Measurements from ENCODE around the gene PRRT4.
A peak's percentile ranks its signal among the peaks of the same experiment; 100 is the strongest.

PRRT4 gene

GRCh38 chr7:128343554-128344430 lies 17.7 kb downstream of the PRRT4 start, which contains the start of gene RBM28:
Gene RBM28, minus strand, starts transcription at chr7:128343908. Its CDS starts 115 bp downstream, at chr7:128343793.
- DNase-seq = peak; percentile 88

- DNase-seq = no peak
These were observed 19.8 kb downstream of the PRRT4 start for GRCh38 chr7:128341733-128342132.

DNA sequence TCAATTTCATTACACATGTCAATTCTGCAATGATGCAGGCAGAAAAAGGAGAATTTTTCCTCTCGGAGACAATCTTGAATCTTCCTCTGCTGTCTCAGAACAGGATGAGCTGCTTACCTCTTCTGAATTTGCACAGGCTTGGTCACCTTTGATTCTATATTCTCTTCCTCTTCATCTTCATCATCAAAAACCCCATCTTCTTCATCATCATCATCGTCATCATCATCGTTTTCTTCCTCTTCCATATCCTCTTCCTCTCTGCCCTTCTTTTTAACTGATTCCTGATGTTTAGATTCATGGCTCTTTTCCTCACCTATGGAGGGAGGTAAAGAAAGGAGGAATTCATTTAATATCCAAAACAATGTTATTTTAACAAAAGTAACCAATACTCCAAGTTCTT lies 25.8 kb downstream of the PRRT4 start:
- DNase-seq = no peak

GRCh38 chr7:128324368-128324680 lies 37.2 kb downstream of the PRRT4 start:
- no peak for DNase-seq

- no peak for DNase-seq
These were observed 37.8 kb downstream of the PRRT4 start for GRCh38 chr7:128323459-128324367.

- peak; percentile 6 for DNase-seq
These were observed 38.5 kb downstream of the PRRT4 start for GRCh38 chr7:128323040-128323439.

DNA sequence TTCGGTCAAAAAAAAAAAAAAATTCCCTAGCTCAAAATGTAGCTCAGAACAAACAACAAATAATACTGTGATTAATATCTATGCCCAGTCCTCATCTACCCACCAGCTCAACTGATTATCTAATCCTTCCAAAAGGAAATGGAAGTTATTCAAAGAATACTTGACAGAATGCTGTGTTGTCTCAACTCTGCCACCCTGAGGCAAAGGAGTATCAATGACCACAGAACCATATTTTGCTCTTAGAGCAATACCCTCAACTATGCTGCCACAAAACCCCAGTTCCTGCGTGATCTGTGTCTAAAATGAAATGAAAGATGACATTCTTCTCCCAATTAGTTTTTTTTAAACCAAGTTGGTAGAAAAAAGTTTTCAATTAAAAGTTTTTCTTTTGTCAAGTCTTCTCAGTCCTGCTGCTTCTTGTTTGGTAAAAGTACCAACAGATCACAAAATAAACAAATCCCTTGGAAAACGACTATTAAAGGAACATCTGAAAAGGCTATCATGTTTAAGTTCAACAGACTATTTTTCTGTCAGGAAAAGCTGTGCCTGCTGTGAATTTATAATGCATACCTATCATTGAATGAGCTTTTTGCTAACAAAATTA lies 39.3 kb downstream of the PRRT4 start:
- DNase-seq = peak; percentile 57

- DNase-seq = no peak
These were observed 40.5 kb downstream of the PRRT4 start for GRCh38 chr7:128321044-128321422.

- no peak for DNase-seq
These were observed 42.8 kb downstream of the PRRT4 start for GRCh38 chr7:128318691-128319090.

DNA sequence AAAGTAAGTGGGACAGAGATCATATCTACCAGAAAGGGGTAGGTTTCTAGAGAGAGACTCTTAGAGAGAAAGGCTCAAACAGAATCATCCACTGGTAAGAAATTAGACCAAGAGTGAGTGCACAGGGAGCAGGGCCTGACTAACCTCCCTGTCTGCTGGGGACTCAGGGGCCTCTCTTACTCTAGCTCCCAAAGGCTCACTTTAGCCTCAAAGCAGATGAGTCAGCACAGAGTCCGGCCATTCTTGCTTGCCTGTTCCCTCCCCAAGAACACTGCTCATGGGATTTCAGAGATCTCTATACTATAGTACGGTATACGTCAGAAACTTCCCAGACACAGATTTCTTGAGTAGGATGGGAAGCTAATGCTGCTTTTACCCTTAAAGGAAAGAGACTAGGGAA lies 50.5 kb downstream of the PRRT4 start:
- DNase-seq = no peak

GRCh38 chr7:128310499-128310898 lies 51.0 kb downstream of the PRRT4 start:
- DNase-seq = no peak

- DNase-seq = no peak
These were observed 51.5 kb downstream of the PRRT4 start for GRCh38 chr7:128309976-128310375.

- DNase-seq = no peak
These were observed 52.4 kb downstream of the PRRT4 start for GRCh38 chr7:128309124-128309523.

GRCh38 chr7:128307061-128307460 lies 54.4 kb downstream of the PRRT4 start:
- DNase-seq = peak; percentile 61

DNA sequence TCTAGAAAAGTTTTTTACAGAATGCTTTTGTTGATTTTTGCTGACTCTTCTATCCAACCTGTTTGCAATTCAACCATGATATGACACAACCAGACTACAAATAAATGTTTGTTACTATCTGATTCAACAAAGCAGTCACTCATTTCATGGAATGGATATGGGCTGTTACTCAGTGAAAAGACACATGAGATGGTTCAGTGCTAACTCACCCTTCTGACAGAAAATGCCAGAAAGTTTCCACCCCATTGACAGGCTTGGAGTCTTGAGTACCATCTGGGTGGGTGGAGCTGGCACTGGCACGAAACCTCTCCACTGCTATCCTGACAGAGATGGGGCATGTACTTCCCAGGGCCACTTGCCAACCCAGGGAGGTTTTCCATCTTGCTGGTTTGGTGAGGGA lies 57.3 kb downstream of the PRRT4 start:
- DNase-seq = no peak

- DNase-seq = peak; percentile 19
These were observed 57.8 kb downstream of the PRRT4 start for GRCh38 chr7:128303643-128304042.

GRCh38 chr7:128303133-128303532 lies 58.4 kb downstream of the PRRT4 start:
- DNase-seq = no peak

- DNase-seq = no peak
These were observed 59.4 kb downstream of the PRRT4 start for GRCh38 chr7:128302139-128302538.

Data from inflammatory macrophage treated with lipopolysaccharide for 4 hours (primary cell).